H1 (cell line): ENCODE results near the gene SEMA3E. TPM values are rescaled to one million over a fixed set of nuclear protein-coding genes. Genes with fewer than 3 reads are reported as not detected.

Experiments
- CTCF ChIA-PET: fragments of 300-600 bp; sonication (Branson Sonifier 250); formaldehyde crosslinking; loops from one replicate; lab custom pipeline; 2021; ENCODE audit not compliant: partially characterized antibody; lab: Charles Lee
- POLR2A ChIA-PET: fragments of 300-600 bp; sonication (Branson Sonifier 250); formaldehyde crosslinking; loops from one replicate; lab custom pipeline; 2021; ENCODE audit warnings: inconsistent platforms; ENCODE audit not compliant: partially characterized antibody; lab: Charles Lee
- DNase-seq, 2 experiments: peaks; one replicate each; pipeline versions ENCODE4 v3.0.0 to v3.0.0-alpha.2; 2010 to 2022; ENCODE audit warnings: low spot score in 2 of 2, low read depth in 1 of 2, mixed read lengths in 1 of 2
- FAIRE-seq: peaks from 2 replicates; lab custom pipeline; 2011; peaks lifted over from hg19 to GRCh38; lab: Jason Lieb, UNC
- H2AFZ ChIP-seq: 2 replicates; pipeline ENCODE4 v1.8.1; 2012; ENCODE audit warnings: low read length, inconsistent platforms
- H2AK5ac ChIP-seq: 2 replicates; pipeline ENCODE4 v1.6.1; 2013; ENCODE audit warnings: low read depth, low read length
- H2BK120ac ChIP-seq: replicated peaks from 2 replicates; pipeline ENCODE3; 2013; ENCODE audit warnings: low read depth, low read length, inconsistent platforms
- H2BK12ac ChIP-seq: 2 replicates; pipeline ENCODE4 v1.6.1; 2013; ENCODE audit warnings: low read depth, low read length
- H2BK15ac ChIP-seq: 2 replicates; pipeline ENCODE4 v1.6.1; 2013; ENCODE audit warnings: low read length
- H2BK20ac ChIP-seq: 2 replicates; pipeline ENCODE4 v1.6.1; 2013; ENCODE audit warnings: low read length
- H2BK5ac ChIP-seq: 2 replicates; pipeline ENCODE4 v1.6.1; 2013; ENCODE audit warnings: low read depth, low read length
- H3K14ac ChIP-seq: 2 replicates; pipeline ENCODE4 v1.6.1; 2013; ENCODE audit warnings: inconsistent platforms; ENCODE audit not compliant: insufficient read length
- H3K18ac ChIP-seq: 2 replicates; pipeline ENCODE4 v1.6.1; 2013; ENCODE audit warnings: low read length; ENCODE audit errors: extremely low read depth
- H3K23ac ChIP-seq: 2 replicates; pipeline ENCODE4 v1.6.1; 2013; ENCODE audit warnings: inconsistent platforms; ENCODE audit not compliant: insufficient read length
- H3K23me2 ChIP-seq: 2 replicates; pipeline ENCODE4 v1.6.1; 2013; ENCODE audit warnings: low read depth, low read length
- H3K27ac ChIP-seq: 2 replicates; pipeline ENCODE4 v1.6.1; 2011; ENCODE audit warnings: low read depth, low read length, inconsistent platforms
- H3K27me3 ChIP-seq, 4 experiments: replicated peaks in 1 of 4; 1 replicate in 1 of 4; 2 replicates in 3 of 4; pipeline versions ENCODE4 v1.6.1 to v1.8.1; 2011 to 2013; ENCODE audit warnings: low read length in 3 of 4, mild to moderate bottlenecking in 3 of 4, inconsistent platforms in 2 of 4, mixed read lengths in 2 of 4, moderate library complexity in 1 of 4; ENCODE audit not compliant: control insufficient read depth in 3 of 4, insufficient read depth in 3 of 4; ENCODE audit errors: extremely low read depth in 1 of 4
- H3K36me3 ChIP-seq, 4 experiments: 2 replicates each; pipeline versions ENCODE4 v1.6.1 to v1.8.1; 2011 to 2013; ENCODE audit warnings: mild to moderate bottlenecking in 4 of 4, low read length in 3 of 4, moderate library complexity in 2 of 4, control low read depth in 1 of 4, inconsistent platforms in 1 of 4; ENCODE audit not compliant: insufficient read depth in 4 of 4, control insufficient read depth in 2 of 4
- H3K4ac ChIP-seq: replicated peaks from 2 replicates; pipeline ENCODE3; 2013; ENCODE audit warnings: low read length, low read depth, mixed read lengths, inconsistent platforms; ENCODE audit not compliant: insufficient read length
- H3K4me1 ChIP-seq, 4 experiments: replicated peaks in 1 of 4; 1 replicate in 1 of 4; 2 replicates in 3 of 4; pipeline versions ENCODE4 v1.6.1 to v1.8.1; 2011 to 2013; ENCODE audit warnings: low read length in 3 of 4, inconsistent platforms in 2 of 4, mixed read lengths in 1 of 4; ENCODE audit not compliant: insufficient read depth in 4 of 4, control insufficient read depth in 3 of 4
- H3K4me2 ChIP-seq, 2 experiments: 2 replicates each; pipeline versions ENCODE4 v1.6.1 to v1.8.1; 2011 to 2013; ENCODE audit warnings: low read depth in 2 of 2, low read length in 2 of 2, control low read depth in 1 of 2, inconsistent platforms in 1 of 2, mild to moderate bottlenecking in 1 of 2; ENCODE audit not compliant: insufficient read depth in 1 of 2
- H3K4me3 ChIP-seq, 4 experiments: fragments of 200-600, 300-600 bp in 1 of 4; sonication (generic), shearing (Covaris generic), sonication (Bioruptor Twin) in 1 of 4; 2 replicates each; pipeline versions ENCODE4 v1.5.1 to v1.8.1; 2011 to 2016; ENCODE audit warnings: low read length in 4 of 4, low read depth in 3 of 4, control low read depth in 2 of 4, inconsistent platforms in 2 of 4, mild to moderate bottlenecking in 2 of 4, mixed read lengths in 1 of 4, moderate library complexity in 1 of 4; ENCODE audit not compliant: insufficient read depth in 2 of 4; ENCODE audit errors: extremely low read depth in 1 of 4
- H3K56ac ChIP-seq: replicated peaks from 2 replicates; pipeline ENCODE3; 2013; ENCODE audit warnings: low read depth, mild to moderate bottlenecking, mixed read lengths, low read length, inconsistent platforms; ENCODE audit not compliant: insufficient read length
- H3K79me1 ChIP-seq: 2 replicates; pipeline ENCODE4 v1.6.1; 2013; ENCODE audit warnings: low read depth, low read length, control low read depth
- H3K79me2 ChIP-seq, 2 experiments: 2 replicates each; pipeline versions ENCODE4 v1.6.1 to v1.8.1; 2012 to 2013; ENCODE audit warnings: low read length in 2 of 2, mild to moderate bottlenecking in 2 of 2, inconsistent platforms in 1 of 2; ENCODE audit not compliant: insufficient read depth in 2 of 2, control insufficient read depth in 1 of 2
- H3K9ac ChIP-seq, 4 experiments: replicated peaks in 1 of 4; 1 replicate in 1 of 4; 2 replicates in 3 of 4; pipeline versions ENCODE4 v1.6.1 to v1.8.1; 2011 to 2013; ENCODE audit warnings: low read depth in 3 of 4, low read length in 3 of 4, control low read depth in 2 of 4, mild to moderate bottlenecking in 2 of 4, moderate library complexity in 2 of 4, inconsistent platforms in 1 of 4; ENCODE audit errors: extremely low read depth in 1 of 4
- H3K9me3 ChIP-seq, 2 experiments: 2 replicates each; pipeline versions ENCODE4 v1.6.1 to v1.8.1; 2012 to 2013; ENCODE audit warnings: mild to moderate bottlenecking in 2 of 2, moderate library complexity in 2 of 2, control low read depth in 1 of 2, inconsistent platforms in 1 of 2, low read depth in 1 of 2, low read length in 1 of 2, mixed read lengths in 1 of 2; ENCODE audit not compliant: insufficient read depth in 2 of 2
- H4K20me1 ChIP-seq, 2 experiments: replicated peaks in 1 of 2; 2 replicates each; pipeline versions ENCODE3 to v1.8.1; 2011 to 2013; ENCODE audit warnings: inconsistent platforms in 2 of 2, low read length in 2 of 2, mild to moderate bottlenecking in 1 of 2; ENCODE audit not compliant: insufficient read depth in 2 of 2, control insufficient read depth in 1 of 2
- H4K5ac ChIP-seq: 2 replicates; pipeline ENCODE4 v1.6.1; 2013; ENCODE audit warnings: low read length, low read depth, mixed read lengths, inconsistent platforms; ENCODE audit not compliant: insufficient read length
- H4K8ac ChIP-seq: 2 replicates; pipeline ENCODE4 v1.8.0; 2013; ENCODE audit warnings: mild to moderate bottlenecking, moderate library complexity, low read length, inconsistent platforms; ENCODE audit not compliant: insufficient read depth; ENCODE audit errors: extremely low read depth
- H4K91ac ChIP-seq: replicated peaks from 2 replicates; pipeline ENCODE3; 2013; ENCODE audit warnings: low read length, mixed read lengths, inconsistent platforms; ENCODE audit not compliant: insufficient read length
- EGR1 ChIP-seq: IDR thresholded peaks from 2 replicates; pipeline ENCODE4 v1.6.1; 2011; ENCODE audit warnings: low read depth, low read length, borderline replicate concordance
- FOSL1 ChIP-seq: IDR thresholded peaks from 2 replicates; pipeline ENCODE4 v1.6.1; 2011; ENCODE audit warnings: mild to moderate bottlenecking, low read depth, low read length, moderate library complexity; ENCODE audit not compliant: insufficient read depth
- HDAC6 ChIP-seq: IDR thresholded peaks from one replicate; pipeline ENCODE4 v1.7.1; 2012; ENCODE audit warnings: low read depth, mild to moderate bottlenecking, inconsistent platforms, low read length, moderate library complexity
- JUND ChIP-seq: IDR thresholded peaks from 2 replicates; pipeline ENCODE4 v1.6.1; 2011; ENCODE audit warnings: mild to moderate bottlenecking, improper control_type of control experiment, low read length
- POU5F1 ChIP-seq: IDR thresholded peaks from 2 replicates; pipeline ENCODE4 v1.6.1; 2011; ENCODE audit warnings: low read depth, mild to moderate bottlenecking, low read length, moderate library complexity
- RAD21 ChIP-seq, 2 experiments: IDR thresholded peaks in 1 of 2; conservative IDR thresholded peaks in 1 of 2; 2 replicates each; pipeline ENCODE4 v1.6.1; 2011; ENCODE audit warnings: low read depth in 2 of 2, low read length in 2 of 2, improper control_type of control experiment in 1 of 2, inconsistent platforms in 1 of 2, mild to moderate bottlenecking in 1 of 2, moderate library complexity in 1 of 2
- WGBS, 2 experiments: shearing (Covaris generic) in 1 of 2; methylation state at CpG; one replicate each; pipeline versions ENCODE4 v1.1.6 to v1.1.7; 2013 to 2015; ENCODE audit warnings: low lambda C conversion rate in 2 of 2, mixed read lengths in 2 of 2, inconsistent platforms in 1 of 2, low coverage in 1 of 2, missing lambda C conversion rate in 1 of 2; ENCODE audit not compliant: insufficient replicate concordance in 2 of 2, insufficient coverage in 1 of 2, insufficient read length in 1 of 2; ENCODE audit errors: extremely low coverage in 1 of 2, missing lambda C conversion rate in 1 of 2; 5-methylcytosine and 5-hydroxymethylcytosine counted together
- polyA plus RNA-seq, 7 experiments: library from polyadenylated mRNA; depleted of rRNA in 3 of 7; stranded (reverse) in 5 of 7; unstranded in 2 of 7; fragments of >200 nt in 5 of 7; fragments of 200-250 nt in 2 of 7; gene quantifications; 1 replicate in 5 of 7; 2 replicates in 1 of 7; 4 replicates in 1 of 7; pipeline versions ENCODE4 v1.2.1 to v1.2.3, GENCODE V29; 2011 to 2013; ENCODE audit warnings: missing spikeins in 2 of 7, mixed read lengths in 2 of 7
- total RNA-seq: library from RNA; stranded (reverse); fragmentation: NEBNext Ultra II Directional; extraction: Animal tissue kit (Norgen Biotek cat#: 25700); gene quantifications from 2 replicates; pipeline ENCODE4 v1.2.1, GENCODE V29; 2021
- TF ChIP-seq, protein P1 (sequence below): IDR thresholded peaks from 2 replicates; pipeline ENCODE4 v1.6.1; 2012; ENCODE audit warnings: low read length, inconsistent platforms
- TF ChIP-seq, protein P2 (sequence below), 3 experiments: IDR thresholded peaks; 1 replicate in 2 of 3; 2 replicates in 1 of 3; pipeline versions ENCODE4 v1.5.1 to v1.6.1; 2011; ENCODE audit warnings: low read length in 3 of 3, mild to moderate bottlenecking in 3 of 3, inconsistent platforms in 2 of 3, low read depth in 1 of 3, moderate library complexity in 1 of 3; ENCODE audit not compliant: insufficient read depth in 1 of 3; ENCODE audit errors: control extremely low read depth in 1 of 3

SEMA3E gene
- total and polyA plus RNA-seq, 2 of the 8 experiments (the other 6 are each of a cell fraction or from before 2014, with no cell fraction given), result 0.93 to 0.94 TPM

DNA sequence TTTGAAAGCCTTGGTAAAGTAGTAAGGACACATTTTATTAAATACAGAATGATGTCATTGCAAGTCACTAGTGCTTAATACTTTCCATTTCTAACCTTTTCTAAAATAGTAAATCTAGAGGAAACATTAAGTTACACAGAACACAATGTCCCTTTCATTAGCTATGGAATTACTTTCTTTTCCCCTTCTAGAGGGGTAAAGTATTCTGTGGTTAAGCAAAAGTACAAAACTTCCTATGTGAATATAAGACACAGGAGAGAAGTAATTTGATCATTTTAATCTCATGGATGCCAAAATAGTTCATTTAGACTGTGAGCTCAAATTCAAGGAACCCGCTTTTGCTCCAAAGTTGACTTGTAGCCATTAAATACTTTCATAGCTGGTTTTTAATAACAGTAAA, 49.8 kb downstream of the SEMA3E start:
- H2BK15ac ChIP-seq, result no peak overlapping the region
- no peak overlapping the region for H3K4me3 ChIP-seq
- no peak overlapping the region for H3K27ac ChIP-seq
- FAIRE-seq, result no peak
- H3K14ac ChIP-seq, result no peak overlapping the region
- no peak overlapping the region for H3K4me2 ChIP-seq
- H3K9me3 ChIP-seq, result no peaks in the 10 kb centered on the region
- no peaks in the 10 kb centered on the region for H3K36me3 ChIP-seq
- CTCF ChIA-PET, result no interaction called here
- H3K18ac ChIP-seq, result no peak overlapping the region
- no peak overlapping the region for H2AK5ac ChIP-seq
- H3K23me2 ChIP-seq, result no peaks in the 10 kb centered on the region
- no peak overlapping the region for H4K8ac ChIP-seq
- no peaks in the 10 kb centered on the region for H3K79me1 ChIP-seq
- no peak overlapping the region for H3K56ac ChIP-seq
- no peaks in the 10 kb centered on the region for H3K79me2 ChIP-seq
- H3K23ac ChIP-seq, result no peak overlapping the region
- H2BK20ac ChIP-seq, result no peak overlapping the region
- no peaks in the 10 kb centered on the region for H3K4me1 ChIP-seq
- no peak for TF ChIP-seq EGR1
- TF ChIP-seq, protein P1, sequence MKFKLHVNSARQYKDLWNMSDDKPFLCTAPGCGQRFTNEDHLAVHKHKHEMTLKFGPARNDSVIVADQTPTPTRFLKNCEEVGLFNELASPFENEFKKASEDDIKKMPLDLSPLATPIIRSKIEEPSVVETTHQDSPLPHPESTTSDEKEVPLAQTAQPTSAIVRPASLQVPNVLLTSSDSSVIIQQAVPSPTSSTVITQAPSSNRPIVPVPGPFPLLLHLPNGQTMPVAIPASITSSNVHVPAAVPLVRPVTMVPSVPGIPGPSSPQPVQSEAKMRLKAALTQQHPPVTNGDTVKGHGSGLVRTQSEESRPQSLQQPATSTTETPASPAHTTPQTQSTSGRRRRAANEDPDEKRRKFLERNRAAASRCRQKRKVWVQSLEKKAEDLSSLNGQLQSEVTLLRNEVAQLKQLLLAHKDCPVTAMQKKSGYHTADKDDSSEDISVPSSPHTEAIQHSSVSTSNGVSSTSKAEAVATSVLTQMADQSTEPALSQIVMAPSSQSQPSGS, result no peak
- TF ChIP-seq POU5F1, result no peak
- no peak for TF ChIP-seq JUND
- TF ChIP-seq HDAC6, result no peak
- no peak for TF ChIP-seq FOSL1
- TF ChIP-seq, protein P2, sequence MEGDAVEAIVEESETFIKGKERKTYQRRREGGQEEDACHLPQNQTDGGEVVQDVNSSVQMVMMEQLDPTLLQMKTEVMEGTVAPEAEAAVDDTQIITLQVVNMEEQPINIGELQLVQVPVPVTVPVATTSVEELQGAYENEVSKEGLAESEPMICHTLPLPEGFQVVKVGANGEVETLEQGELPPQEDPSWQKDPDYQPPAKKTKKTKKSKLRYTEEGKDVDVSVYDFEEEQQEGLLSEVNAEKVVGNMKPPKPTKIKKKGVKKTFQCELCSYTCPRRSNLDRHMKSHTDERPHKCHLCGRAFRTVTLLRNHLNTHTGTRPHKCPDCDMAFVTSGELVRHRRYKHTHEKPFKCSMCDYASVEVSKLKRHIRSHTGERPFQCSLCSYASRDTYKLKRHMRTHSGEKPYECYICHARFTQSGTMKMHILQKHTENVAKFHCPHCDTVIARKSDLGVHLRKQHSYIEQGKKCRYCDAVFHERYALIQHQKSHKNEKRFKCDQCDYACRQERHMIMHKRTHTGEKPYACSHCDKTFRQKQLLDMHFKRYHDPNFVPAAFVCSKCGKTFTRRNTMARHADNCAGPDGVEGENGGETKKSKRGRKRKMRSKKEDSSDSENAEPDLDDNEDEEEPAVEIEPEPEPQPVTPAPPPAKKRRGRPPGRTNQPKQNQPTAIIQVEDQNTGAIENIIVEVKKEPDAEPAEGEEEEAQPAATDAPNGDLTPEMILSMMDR (IDR thresholded peaks at IDR 0.05; ENCODE audit: control extremely low read depth in 1 of 3, insufficient read depth in 1 of 3, low read depth in 1 of 3, low read length in 3 of 3), result no peak
- no peak for TF ChIP-seq RAD21 (IDR thresholded peaks at IDR 0.05 in 1 of 2, conservative IDR thresholded peaks at IDR 0.05 in 1 of 2; ENCODE audit: low read depth in 2 of 2, low read length in 2 of 2)
- H2BK12ac ChIP-seq, result no peak overlapping the region
- POLR2A ChIA-PET, result no interaction called here
- no peak overlapping the region for H2BK120ac ChIP-seq
- no peak overlapping the region for H4K5ac ChIP-seq
- H3K27me3 ChIP-seq, result no peaks in the 10 kb centered on the region
- H3K4ac ChIP-seq, result no peak overlapping the region
- no peaks in the 10 kb centered on the region for H4K20me1 ChIP-seq
- no peak overlapping the region for H4K91ac ChIP-seq
- DNase-seq, result no peak
- H2BK5ac ChIP-seq, result no peak overlapping the region
- no peak overlapping the region for H2AFZ ChIP-seq
- no peak overlapping the region for H3K9ac ChIP-seq
- 100% methylated on average over 1 of the region's 1 CpG; no CpG with 5 or more reads in 1 of the 2 experiments for WGBS, 2 experiments
